ENCODE results near the gene FAM76A.
A peak's percentile ranks its signal among the peaks of the same experiment; 100 is the strongest.

The FAM76A gene

DNA sequence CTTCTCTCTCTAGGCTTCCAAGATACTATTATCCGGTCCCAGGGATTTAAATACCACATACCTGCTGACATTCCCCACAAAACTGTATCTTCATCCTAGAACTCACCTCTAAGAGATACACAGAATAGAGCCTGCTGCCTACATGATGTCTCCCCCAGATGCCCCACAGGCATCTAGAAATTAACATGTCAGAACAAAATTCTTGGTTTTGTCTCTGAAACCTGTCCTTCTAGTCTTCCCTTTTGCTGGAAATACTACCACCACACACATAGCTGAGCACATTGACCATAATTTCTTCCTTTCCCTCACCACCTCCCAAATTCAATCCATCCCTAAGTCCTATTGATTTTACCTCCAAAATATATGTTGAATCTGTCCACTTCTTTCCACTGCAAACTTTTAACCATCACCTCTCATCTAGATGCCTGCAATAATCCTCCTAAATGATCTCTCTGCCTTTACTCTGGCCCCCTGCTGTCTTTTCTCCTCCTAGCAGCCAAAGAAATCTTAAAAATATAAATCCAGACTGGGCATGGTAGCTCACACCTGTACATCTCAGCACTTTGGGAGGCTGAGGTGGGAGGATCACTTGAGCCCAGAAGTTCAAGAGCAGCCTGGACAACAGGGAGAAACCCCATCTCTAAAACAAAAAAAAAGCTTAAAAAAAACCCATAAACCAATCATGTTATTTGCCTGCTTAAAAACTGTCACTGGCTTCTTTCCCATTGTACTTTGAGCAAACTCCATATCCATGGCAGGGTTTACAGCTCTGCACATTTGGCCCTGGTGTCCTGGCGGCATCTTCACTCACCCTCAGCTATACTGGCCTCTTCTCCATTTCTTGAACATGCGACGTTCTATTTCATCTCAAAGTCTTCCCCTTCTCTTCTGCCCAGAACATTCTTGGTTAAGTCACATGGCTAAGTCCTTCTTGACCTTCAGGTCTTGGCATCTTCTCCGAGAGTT, 6.2 kb upstream of the FAM76A start:
- DNase-seq = peak; percentile 17
- in situ Hi-C loops (cut with MboI; ENCODE audit: low pct_unique_long_range_greater_than_20kb, low sequenced_read_pairs) = no loop called here

DNA sequence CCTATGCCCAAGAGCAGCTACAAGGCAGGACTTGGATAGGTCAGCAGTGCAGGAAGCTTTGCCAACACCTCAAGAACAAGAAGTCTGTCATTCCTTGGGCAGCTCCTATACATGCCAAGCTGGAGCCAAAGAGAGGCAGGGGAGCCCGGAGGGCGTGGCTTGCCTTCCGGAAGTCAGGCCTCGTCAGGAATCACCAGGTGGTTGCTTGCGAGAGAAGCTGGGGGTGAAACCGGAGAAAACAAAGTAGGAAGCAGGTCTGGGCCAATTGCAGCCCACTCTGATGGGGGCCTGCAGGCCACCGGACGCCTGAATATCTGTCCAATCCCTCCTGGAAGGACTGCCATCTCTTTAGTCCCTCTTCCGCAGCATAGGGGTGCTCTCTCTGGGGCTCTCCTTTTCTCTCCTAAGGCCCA, 794 bp upstream of the FAM76A start:
- in situ Hi-C loops (cut with MboI; ENCODE audit: low pct_unique_long_range_greater_than_20kb, low sequenced_read_pairs) = no loop called here
- no peak for DNase-seq

DNA sequence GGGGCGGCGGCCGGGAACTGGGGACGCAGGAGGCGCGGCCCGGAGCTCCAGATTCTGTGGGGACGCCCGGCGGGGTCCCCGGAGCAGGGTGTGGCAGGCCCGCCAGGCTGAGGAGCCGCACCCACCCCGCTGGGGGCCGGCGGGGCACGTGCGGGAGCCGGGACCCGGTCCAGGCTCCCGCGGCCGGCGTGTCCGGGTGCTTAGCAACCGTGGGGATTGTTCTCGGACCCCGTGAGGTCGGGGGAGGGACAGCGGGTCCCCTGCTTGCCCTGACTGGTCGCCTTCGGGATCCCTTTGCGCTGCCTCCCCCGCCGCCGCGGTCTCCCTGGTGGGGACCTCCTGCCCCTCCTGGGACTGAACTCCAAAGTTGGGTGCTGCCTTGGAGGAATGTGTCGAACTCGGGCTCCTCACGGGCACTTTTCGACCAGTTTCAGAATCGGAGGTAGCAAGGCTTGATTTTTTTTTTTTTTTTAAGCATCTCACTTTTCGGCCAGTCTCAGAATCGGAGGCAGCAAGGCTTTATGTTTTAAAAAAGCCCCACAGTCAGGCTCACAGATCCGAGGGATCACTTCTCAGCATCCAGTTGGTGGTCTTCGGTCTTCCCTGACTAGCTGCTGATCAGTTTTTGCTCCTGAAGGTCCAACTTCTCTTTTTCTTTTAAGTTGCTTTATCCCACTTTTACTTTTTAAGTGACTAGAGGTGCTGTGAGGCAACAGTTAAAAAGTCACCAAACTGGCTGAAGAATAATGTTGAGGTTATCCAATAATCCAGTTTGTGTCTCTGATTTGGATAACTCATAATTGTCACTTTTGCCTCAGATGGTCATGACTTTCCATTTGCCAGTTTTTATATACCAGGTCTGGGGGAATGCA, 648 bp downstream of the FAM76A start:
- no peak for DNase-seq
- in situ Hi-C loops (cut with MboI; ENCODE audit: low pct_unique_long_range_greater_than_20kb, low sequenced_read_pairs) = no loop called here

DNA sequence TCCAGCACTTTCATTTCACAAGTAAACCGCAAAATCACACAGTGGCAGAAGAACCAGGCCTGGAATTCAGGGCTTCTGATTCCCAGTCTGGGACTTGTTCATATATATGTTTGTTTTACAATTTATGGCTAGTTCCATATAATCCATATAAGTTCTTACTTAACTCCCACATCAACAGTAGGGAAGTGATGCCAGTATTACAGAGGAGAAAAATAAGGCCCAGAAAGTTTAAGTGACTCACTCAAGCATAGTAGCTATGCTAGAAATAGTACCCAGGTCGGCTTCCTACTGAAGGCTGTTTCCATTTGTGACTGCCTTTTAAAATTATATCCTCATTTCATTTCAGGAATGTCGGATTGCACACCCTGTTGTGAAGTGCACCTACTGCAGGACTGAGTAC, 1.4 kb downstream of the FAM76A start:
- DNase-seq = peak; percentile 11
- in situ Hi-C loops (cut with MboI; ENCODE audit: low pct_unique_long_range_greater_than_20kb, low sequenced_read_pairs) = no loop called here

DNA sequence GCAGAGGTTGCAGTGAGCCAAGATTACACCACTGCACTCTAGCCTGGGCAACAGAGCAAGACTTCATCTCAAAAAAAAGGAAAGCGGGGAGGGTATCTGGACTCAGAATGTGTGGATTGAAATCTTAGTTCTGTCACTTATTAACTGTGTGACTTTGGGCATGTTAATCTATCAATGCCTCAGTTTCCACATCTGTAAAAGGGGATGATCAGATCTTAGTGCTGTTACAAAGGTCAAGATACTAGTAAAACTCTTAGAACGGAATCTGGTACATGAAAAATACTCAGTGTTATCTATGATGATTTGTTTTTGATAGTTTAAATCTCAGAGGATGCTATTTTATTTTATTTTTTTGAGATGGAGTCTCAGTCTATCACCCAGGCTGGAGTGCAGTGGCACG, 10.5 kb downstream of the FAM76A start:
- in situ Hi-C loops (cut with MboI; ENCODE audit: low pct_unique_long_range_greater_than_20kb, low sequenced_read_pairs) = no loop called here

DNA sequence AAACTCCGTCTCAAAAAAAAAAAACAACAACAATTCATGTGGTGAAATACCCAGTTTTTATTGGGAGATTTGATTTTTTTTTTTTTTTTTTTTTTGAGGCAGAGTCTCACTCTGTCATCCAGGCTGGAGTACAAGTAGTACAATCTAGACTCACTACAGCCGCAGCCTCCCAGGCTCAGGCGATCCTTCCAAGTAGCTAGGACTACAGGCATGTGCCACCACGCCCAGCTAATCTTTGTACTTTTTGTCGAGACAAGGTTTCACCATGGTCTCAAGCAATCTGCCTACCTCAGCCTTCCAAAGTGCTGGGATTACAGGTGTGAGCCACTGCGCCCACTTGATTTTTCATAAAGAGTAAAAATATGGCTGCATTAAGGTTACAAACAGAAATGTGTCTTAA, 15.4 kb downstream of the FAM76A start:
- in situ Hi-C loops (cut with MboI; ENCODE audit: low pct_unique_long_range_greater_than_20kb, low sequenced_read_pairs) = no loop called here
- DNase-seq = no peak

More for the DNA sequence above, 10.5 kb downstream of the FAM76A start:
- no peak for DNase-seq

DNA sequence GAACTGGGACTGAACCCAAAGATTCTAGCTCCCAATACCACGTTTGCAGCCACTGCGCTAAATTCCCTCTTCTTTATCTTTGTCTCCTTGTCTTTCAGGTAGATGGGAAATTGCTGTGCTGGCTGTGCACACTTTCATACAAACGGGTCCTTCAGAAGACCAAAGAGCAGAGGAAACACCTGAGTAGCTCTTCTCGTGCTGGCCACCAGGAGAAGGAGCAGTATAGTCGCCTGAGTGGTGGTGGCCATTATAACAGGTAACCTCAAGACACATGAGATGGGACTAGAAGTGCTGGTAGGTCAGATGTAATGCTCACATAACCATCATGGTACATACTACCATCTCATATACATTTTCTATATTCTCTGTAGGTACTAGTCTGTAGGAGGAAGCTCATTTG, 18.8 kb downstream of the FAM76A start:
- no peak for DNase-seq
- in situ Hi-C loops (cut with MboI; ENCODE audit: low pct_unique_long_range_greater_than_20kb, low sequenced_read_pairs) = no loop called here

DNA sequence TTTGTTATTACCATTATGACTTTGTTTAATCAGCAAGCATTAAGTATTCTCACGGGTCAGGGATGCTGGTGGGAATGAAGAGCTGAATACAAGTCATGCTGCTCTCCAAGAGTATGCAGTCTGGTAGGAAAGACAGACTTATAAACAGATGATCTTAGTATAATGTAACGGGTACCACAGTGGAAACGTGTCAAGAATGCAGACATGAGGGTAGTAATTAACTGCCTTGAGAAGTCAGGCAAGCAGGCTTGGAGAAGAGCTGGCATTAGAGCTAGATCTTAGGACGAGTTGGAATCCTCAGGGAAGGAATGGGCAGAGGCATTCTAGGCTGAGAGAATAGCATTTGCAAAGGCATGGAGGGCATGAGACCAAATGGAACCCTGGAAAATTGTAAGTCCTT, 19.7 kb downstream of the FAM76A start:
- no peak for DNase-seq
- in situ Hi-C loops (cut with MboI; ENCODE audit: low pct_unique_long_range_greater_than_20kb, low sequenced_read_pairs) = no loop called here

DNA sequence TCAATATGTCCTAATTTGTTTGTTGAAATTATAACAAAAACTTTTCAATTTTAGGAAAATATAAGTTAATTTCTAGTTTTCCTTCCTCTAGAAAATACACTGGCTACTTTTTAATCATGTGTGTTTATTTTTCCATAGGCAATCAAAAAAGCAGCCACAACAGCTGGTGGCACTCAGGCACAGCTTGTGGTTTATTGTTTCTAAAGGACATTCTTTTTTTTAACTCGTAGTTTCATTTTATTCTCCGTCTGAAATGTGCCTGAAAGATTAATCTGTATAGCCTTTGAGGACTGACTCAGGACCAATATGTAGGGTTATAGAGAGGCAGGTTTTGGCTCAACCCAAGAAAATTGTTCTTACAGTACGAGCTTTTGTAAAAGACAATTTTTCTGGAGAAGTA, 26.6 kb downstream of the FAM76A start:
- no peak for DNase-seq
- in situ Hi-C loops (cut with MboI; ENCODE audit: low pct_unique_long_range_greater_than_20kb, low sequenced_read_pairs) = no loop called here

DNA sequence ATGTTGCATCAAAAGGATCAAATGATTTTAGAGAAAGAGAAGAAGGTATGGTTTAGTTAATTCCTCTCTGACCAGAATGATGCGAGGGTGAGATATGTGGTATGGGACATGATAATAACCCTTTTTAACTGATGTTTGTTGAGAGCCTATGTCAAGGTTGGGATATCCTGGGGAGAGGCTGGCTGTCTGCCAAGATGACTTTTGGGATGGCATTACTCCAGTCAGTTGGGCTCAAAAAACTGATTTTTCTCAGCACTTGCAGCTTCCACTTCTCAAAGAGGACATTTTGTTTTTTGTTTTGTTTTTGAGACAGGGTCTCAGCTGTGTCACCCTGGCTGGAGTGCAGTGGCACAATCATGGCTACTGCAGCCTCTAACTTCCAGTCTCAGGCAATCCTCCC, 29.5 kb downstream of the FAM76A start:
- in situ Hi-C loops (cut with MboI; ENCODE audit: low pct_unique_long_range_greater_than_20kb, low sequenced_read_pairs) = no loop called here
- no peak for DNase-seq

DNA sequence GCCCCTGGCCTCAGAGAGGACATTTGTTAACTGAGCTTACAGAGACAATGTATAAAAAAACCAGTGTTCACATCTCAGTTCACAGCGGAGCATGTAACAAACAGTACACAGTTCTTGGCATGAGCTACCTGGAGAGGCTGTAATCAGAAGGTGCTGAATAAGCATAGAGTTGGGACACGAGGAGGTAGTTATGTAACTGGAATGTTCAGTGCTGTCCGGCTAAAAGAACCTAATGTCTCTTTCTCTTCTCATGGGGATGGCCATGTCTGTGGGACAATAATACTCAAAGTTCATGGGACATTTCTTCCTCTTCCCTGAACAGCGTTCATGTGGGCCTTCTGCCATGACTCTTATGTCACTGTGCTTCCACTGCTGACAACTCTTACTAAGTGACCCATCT, 30.1 kb downstream of the FAM76A start:
- DNase-seq = no peak
- in situ Hi-C loops (cut with MboI; ENCODE audit: low pct_unique_long_range_greater_than_20kb, low sequenced_read_pairs) = no loop called here

DNA sequence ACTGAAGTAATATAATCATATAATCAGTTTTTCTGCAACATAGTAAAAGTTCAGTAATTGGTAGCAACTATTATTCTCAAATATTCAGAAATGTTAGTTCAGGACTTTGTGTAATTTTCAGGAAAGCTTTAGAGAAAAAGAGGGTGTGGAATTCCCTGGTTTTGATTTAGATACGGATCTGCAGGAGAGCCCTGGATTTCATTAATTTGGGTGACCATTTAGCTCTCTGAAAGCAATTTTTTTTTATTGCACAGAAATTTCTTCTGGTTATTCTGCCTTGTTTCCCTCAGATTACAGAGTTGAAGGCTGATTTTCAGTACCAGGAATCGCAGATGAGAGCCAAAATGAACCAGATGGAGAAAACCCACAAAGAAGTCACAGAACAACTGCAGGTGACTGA, 33.5 kb downstream of the FAM76A start:
- in situ Hi-C loops (cut with MboI; ENCODE audit: low pct_unique_long_range_greater_than_20kb, low sequenced_read_pairs) = no loop called here
- DNase-seq = no peak

DNA sequence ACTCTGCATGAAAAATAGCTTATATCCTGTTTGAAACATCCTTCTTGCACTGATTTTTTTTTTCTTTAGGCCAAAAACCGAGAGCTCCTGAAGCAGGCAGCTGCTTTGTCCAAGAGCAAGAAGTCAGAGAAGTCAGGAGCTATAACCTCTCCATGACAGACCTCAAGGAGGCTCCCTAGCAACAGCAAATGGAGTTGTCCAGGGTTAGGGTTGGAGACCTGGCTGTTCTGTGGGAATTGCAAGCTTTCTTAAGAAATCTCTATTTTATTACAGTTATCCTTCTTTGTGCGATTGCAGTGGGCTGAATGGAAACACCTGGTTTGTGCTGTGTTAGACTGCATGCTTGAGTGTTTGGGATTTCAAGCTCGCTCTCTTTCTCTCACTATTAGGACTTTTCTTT, 34.7 kb downstream of the FAM76A start:
- in situ Hi-C loops (cut with MboI; ENCODE audit: low pct_unique_long_range_greater_than_20kb, low sequenced_read_pairs) = no loop called here
- DNase-seq = peak; percentile 7

DNA sequence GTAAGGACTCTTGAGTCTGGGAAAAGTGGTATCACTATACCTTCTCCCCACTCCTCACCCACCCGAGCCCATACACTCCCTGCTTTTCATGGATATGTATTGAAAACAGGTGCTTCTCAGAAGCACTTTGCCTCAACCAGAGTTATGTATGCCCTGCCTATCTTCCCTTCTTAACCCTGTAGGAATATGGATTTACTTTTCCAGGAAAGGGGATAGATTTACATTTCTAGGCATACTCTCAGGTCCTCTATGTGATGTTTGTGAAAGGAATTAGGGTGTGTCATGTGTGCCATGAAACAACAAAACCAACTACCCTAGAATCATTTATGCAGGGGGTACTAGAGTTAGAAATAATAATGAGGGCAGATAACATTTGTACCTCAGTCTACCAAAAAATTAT, 36.3 kb downstream of the FAM76A start:
- in situ Hi-C loops (cut with MboI; ENCODE audit: low pct_unique_long_range_greater_than_20kb, low sequenced_read_pairs) = no loop called here

DNA sequence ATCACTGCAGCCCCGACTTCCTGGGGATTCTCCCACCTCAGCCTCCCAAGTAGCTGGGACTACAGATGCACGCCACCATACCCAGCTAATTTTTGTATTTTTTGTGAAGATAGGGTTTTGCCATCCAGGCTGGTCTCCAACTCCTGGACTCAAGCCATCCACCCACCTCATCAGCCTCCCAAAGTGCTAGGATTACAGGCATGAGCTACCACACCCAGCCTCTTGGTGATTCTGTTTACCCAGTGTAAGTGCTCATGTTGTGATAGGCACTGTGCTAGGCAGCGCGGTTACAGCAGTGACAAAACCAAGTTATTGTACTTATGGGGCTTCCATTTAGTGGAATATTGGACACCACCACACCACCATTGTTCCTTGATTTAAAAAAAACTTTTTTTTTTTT, 37.6 kb downstream of the FAM76A start:
- DNase-seq = no peak
- in situ Hi-C loops (cut with MboI; ENCODE audit: low pct_unique_long_range_greater_than_20kb, low sequenced_read_pairs) = no loop called here

More for the DNA sequence above, 36.3 kb downstream of the FAM76A start:
- no peak for DNase-seq

DNA sequence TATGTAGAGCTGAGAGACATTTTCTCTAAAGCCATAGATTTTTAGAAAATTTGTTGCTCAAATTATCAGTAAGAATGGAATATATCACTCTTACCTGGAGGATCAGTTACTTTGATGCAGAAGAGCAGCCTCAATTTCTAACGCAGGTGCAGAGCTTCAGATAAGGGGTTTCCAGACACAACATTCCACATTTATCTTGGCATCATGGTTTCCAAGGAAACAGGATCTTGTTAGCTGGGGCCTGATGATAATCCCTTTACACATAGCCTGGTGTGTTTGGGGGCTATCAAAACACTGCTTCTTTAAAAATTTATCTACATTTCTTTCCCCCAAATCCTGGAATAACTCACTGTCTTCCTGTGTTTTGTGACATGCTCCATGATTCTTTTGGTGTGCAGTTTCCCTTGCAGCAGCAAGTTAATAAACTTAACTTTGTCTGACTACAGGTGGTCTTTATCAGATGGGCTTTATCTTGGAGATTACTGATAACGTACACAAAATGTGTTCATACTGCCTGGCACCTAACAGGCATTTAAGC, 44.6 kb downstream of the FAM76A start:
- in situ Hi-C loops (cut with MboI; ENCODE audit: low pct_unique_long_range_greater_than_20kb, low sequenced_read_pairs) = no loop called here
- no peak for DNase-seq

DNA sequence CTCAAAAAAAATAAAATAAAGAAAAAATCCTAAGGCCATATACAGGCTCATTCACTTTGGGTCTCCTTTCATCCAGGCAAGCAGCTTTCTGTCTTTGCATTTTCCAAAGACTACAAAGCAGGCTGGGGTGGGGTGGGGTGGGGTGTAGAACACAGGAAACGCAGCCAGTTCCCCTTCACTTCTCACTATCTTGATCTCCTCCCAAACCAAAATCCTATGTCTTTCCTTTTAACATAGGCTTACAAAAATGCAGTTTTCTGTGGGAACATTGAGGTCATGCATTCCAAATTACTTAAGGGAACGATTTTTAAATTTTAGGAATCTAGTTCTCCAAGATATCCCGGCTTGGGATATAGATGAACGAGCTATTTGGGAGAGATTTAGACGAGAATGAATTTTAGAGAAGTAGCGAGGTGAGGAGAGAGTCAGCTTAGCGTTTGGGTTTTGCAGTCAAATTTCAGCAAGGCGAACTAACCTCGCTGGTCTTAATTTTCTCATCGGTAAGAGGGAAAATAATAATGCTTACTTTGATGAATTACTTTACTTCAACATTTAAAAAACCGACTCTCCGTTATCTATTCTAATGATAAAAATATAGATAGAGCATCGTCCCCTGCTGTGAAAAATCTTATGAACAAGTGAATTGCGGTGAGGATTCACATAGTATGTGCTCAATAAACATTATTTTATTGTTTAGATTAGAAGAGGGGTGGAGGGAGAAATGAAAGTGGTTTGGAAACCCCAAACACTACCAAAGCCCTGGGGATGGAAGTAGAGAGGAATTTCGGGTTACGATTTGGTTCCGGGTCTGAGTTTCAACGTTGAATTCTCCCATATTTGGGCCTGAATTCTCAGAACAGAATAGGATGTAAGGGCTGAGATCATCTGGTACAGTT, 46.5 kb downstream of the FAM76A start:
- in situ Hi-C loops (cut with MboI; ENCODE audit: low pct_unique_long_range_greater_than_20kb, low sequenced_read_pairs) = no loop called here
- DNase-seq = peak; percentile 35

DNA sequence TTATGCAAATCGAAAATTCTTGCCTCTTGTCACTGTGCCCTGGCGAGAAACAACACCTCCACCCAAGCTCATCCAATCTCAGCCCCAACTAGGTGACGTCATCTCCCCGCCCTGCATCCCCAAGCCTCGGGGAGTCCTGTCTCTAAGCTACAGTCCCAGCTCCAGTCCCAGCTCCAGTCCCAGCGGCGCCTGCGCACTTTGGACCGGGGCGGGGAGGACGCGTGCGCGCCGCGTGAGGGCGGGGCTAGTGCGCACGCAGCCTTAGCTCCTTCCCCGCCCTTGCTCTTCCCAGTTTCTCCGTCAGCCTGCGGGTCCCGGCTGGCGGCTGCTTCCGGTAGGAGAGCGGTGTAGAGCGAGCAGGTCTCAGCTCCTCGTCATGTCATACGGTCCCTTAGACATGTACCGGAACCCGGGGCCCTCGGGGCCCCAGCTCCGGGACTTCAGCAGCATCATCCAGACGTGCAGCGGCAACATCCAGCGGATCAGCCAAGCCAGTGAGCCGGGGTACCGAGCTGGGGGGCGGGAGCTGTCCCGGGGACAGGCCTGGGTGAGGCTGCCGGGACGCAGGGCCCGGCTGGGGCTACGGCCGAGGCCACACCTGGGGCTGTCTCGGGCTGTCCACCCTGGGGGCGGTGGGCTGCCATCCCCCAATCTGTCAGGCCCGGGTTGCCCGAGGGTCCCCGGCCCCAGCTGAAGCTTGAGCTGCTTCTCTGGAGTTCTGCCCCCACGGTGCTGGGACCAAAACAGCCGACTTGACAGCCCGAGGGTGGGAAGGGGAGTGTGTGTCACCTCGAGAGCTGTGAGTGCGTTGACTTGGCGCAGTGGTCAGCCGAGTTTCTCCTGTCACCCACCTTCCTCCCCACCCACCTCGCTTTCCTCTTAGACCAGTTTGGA, 47.4 kb downstream of the FAM76A start, which contains the start of gene STX12:
Gene STX12 (plus strand): TSS at position 288 of the 894 bp plus-strand sequence. CDS start 89 bp downstream, at position 377.
- peak; percentile 99 for DNase-seq
- in situ Hi-C loops (cut with MboI; ENCODE audit: low pct_unique_long_range_greater_than_20kb, low sequenced_read_pairs) = no loop called here

Data from KBM-7 (cell line).